ENCODE data around the gene PLXNA2.

PLXNA2 gene

DNA sequence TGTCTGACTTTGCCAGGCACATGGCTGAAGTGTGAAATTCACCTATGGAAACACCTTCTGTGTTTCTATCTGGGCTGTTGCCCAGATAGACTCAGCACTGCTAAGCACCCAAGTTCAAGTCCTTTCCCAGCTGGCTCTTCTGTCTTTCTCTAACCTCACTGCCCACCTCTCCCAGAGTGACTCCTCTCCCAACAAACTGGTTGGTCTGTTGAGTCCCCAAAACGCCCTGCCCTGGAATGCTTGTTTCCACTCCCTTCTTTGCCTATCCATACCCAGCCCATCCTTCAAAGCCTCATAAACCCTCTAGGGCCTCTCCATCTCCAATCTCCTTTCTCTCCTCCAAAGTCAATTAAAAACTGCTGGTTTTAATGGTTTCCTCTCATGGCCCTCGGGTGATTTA is 15.6 kb downstream of the PLXNA2 start:
- H3K4me1 ChIP-seq (ENCODE audit: control insufficient read depth in 1 of 2, insufficient read depth in 2 of 2, low read length in 2 of 2): peaks cover 22 to 63% of the 10 kb centered on the region in 2 donors
- no peaks in the 10 kb centered on the region for H3K36me3 ChIP-seq (ENCODE audit: control insufficient read depth in 1 of 2, insufficient read depth in 2 of 2, low read length in 2 of 2)
- H3K27ac ChIP-seq (ENCODE audit: low read length): peak overlapping the region; percentile 28
- H3K4me3 ChIP-seq (ENCODE audit: low read depth in 1 of 2, low read length in 2 of 2): no peak overlapping the region
- H3K9me3 ChIP-seq (ENCODE audit: control insufficient read depth in 1 of 2, low read length in 2 of 2): no peaks in the 10 kb centered on the region
- no peaks in the 10 kb centered on the region for H3K27me3 ChIP-seq (ENCODE audit: low read depth, low read length)

DNA sequence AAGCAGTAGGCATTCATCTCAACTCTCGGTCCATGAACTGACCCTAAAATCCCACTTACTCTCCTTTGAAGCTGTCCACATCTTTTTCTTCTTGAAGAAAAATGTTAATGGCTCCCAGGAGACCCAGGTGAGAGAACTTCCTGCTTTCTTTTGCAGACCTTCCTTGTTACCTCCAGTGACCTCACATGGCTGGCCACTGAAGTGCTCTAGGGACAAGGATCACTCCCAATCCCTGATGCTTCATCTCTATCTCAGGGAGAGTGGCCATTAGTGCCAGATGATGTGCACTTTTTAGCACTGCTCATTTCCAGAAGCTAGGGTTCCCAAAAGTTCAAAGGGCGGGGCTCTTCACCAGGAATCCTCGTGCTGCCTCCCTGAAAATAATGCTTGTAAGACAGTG is 16.2 kb downstream of the PLXNA2 start:
- Histone ChIP-seq H3K9me3 (ENCODE audit: control insufficient read depth in 1 of 2, low read length in 2 of 2) (no peaks in the 10 kb centered on the region), H3K27me3 (ENCODE audit: low read depth, low read length) (no peaks in the 10 kb centered on the region), H3K27ac (ENCODE audit: low read length) (peak overlapping the region; percentile 28), H3K4me1 (ENCODE audit: control insufficient read depth in 1 of 2, insufficient read depth in 2 of 2, low read length in 2 of 2) (peaks cover 22 to 58% of the 10 kb centered on the region in 2 donors), H3K4me3 (ENCODE audit: low read depth in 1 of 2, low read length in 2 of 2) (no peak overlapping the region), H3K36me3 (ENCODE audit: control insufficient read depth in 1 of 2, insufficient read depth in 2 of 2, low read length in 2 of 2) (no peaks in the 10 kb centered on the region)

DNA sequence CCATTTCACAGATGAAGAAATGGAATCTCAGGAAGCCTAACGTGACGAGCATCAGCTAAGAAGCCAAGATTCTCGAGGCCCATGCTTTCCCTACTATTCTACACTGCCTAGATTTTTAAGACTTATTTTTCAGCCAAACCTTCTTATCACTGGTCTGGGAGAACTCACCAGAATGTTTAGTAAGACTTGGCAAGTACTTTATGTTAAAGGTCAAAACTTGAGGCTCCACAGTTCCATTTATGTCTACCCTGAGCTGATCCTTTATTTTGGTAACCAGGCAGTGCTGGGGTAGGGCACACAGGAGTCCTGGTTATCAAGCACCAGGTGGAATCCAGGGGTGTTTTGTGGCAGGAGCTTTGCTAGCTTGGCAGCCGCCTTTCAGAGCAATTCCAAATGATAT is 16.8 kb downstream of the PLXNA2 start:
- Histone ChIP-seq H3K9me3 (ENCODE audit: control insufficient read depth in 1 of 2, low read length in 2 of 2) (no peaks in the 10 kb centered on the region), H3K36me3 (ENCODE audit: control insufficient read depth in 1 of 2, insufficient read depth in 2 of 2, low read length in 2 of 2) (no peaks in the 10 kb centered on the region), H3K4me3 (ENCODE audit: low read depth in 1 of 2, low read length in 2 of 2) (no peak overlapping the region), H3K27me3 (ENCODE audit: low read depth, low read length) (no peaks in the 10 kb centered on the region), H3K4me1 (ENCODE audit: control insufficient read depth in 1 of 2, insufficient read depth in 2 of 2, low read length in 2 of 2) (peaks cover 22 to 51% of the 10 kb centered on the region in 2 donors), H3K27ac (ENCODE audit: low read length) (peak overlapping the region; percentile 28)

DNA sequence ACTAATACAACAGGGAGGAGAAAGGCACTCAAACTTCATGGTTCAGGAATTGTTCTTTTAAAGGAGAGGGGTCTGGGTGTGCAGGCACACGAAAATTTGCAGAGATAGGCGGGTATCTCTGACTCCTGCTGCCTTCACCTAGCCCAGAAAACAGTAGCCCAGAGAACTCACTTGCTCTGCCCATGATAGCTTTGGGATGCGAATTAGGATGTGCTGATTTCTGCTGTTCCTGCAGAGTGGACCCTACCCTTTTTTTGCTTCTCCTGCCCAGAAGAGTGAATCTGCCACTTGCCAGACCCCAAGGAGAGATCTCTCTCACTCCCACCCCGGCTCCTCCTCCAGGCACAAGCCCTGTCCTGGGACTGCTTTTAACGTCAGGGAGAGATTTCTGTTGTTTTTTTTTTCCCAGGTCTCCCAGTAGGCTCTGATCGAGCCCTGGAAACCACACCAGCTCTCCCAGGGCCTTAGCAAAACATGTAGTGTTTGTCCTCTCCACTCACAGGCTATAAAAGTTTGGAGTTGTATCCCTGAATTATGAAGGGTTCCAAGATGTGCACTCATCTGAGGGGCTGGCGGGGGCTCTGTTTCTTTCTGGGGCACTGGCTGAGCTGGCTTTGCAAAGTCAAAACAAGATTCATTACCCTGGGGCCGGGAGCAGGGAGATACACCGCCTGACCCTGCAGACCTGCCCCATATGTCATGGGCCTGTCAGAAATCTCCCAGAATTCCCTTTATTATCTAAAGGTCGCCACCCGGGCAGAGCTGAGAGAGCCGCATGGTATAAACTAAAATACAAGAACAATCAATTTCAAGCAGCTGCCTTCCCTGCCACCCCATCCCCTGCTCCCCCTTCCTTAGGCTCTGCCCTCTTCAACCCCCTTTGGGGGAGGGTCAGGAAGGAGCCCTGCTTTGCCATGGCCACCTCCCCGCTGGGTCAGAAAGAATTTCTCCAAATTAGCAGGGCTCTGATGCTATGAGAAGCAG is 17.9 kb downstream of the PLXNA2 start:
- H3K4me3 ChIP-seq (ENCODE audit: low read depth in 1 of 2, low read length in 2 of 2): no peak overlapping the region
- no peaks in the 10 kb centered on the region for H3K9me3 ChIP-seq (ENCODE audit: control insufficient read depth in 1 of 2, low read length in 2 of 2)
- H3K4me1 ChIP-seq (ENCODE audit: control insufficient read depth in 1 of 2, insufficient read depth in 2 of 2, low read length in 2 of 2): peaks cover 22 to 43% of the 10 kb centered on the region in 2 donors
- H3K27me3 ChIP-seq (ENCODE audit: low read depth, low read length): no peaks in the 10 kb centered on the region
- peak overlapping the region; percentile 58 for H3K27ac ChIP-seq (ENCODE audit: low read length)
- no peaks in the 10 kb centered on the region for H3K36me3 ChIP-seq (ENCODE audit: control insufficient read depth in 1 of 2, insufficient read depth in 2 of 2, low read length in 2 of 2)

DNA sequence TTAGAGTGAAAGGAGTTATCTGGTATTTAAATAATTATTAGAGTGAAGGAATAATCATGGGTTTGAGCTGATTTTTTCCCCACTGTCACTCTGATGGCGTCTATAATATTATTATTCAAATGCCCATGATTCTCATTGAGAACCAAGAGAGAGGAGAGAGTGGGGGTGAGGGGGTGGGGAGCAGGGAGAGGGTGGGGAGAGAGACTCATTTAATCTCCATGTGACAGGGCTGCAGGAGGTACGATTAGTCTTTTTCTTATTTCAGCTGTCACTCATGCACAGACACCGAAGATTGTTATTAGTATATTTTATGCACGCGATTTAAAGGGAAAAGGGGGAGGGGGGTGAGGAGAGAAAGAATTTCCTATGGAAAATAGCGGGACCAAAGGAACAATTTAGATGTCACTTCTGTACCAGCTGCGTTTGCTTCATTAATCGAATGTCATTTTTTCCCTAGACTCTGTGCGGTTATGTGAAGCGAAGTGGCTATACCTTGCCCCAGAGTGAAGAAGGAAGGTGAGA is 19.9 kb downstream of the PLXNA2 start:
- H3K4me3 ChIP-seq (ENCODE audit: low read depth in 1 of 2, low read length in 2 of 2): no peak overlapping the region
- H3K36me3 ChIP-seq (ENCODE audit: control insufficient read depth in 1 of 2, insufficient read depth in 2 of 2, low read length in 2 of 2): no peaks in the 10 kb centered on the region
- H3K27ac ChIP-seq (ENCODE audit: low read length): no peak overlapping the region
- no peaks in the 10 kb centered on the region for H3K27me3 ChIP-seq (ENCODE audit: low read depth, low read length)
- H3K4me1 ChIP-seq (ENCODE audit: control insufficient read depth in 1 of 2, insufficient read depth in 2 of 2, low read length in 2 of 2): peaks cover 28 to 50% of the 10 kb centered on the region in 2 donors
- no peaks in the 10 kb centered on the region for H3K9me3 ChIP-seq (ENCODE audit: control insufficient read depth in 1 of 2, low read length in 2 of 2)

DNA sequence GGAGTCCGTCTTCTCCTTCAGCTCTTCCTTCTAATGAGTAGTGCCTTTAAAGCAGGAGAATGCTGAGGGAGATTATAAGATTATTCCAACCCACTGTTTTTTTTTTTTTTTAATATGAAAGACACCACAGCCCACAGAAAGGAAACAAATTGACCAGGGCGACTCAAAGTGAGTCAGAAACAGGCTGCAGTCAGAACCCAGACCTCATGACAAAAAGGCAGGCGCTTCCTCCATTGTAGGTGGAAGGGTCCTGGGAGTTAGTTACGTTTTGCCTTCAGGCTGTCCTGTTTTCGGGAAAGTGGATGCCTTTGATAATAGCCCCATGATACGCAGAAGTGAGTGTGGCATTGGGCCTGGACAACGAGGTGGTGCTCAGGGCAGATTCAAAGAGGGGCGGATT is 21.0 kb downstream of the PLXNA2 start:
- Histone ChIP-seq H3K36me3 (ENCODE audit: control insufficient read depth in 1 of 2, insufficient read depth in 2 of 2, low read length in 2 of 2) (no peaks in the 10 kb centered on the region), H3K9me3 (ENCODE audit: control insufficient read depth in 1 of 2, low read length in 2 of 2) (no peaks in the 10 kb centered on the region), H3K27me3 (ENCODE audit: low read depth, low read length) (no peaks in the 10 kb centered on the region), H3K4me3 (ENCODE audit: low read depth in 1 of 2, low read length in 2 of 2) (no peak overlapping the region), H3K4me1 (ENCODE audit: control insufficient read depth in 1 of 2, insufficient read depth in 2 of 2, low read length in 2 of 2) (peaks cover 31 to 54% of the 10 kb centered on the region in 2 donors), H3K27ac (ENCODE audit: low read length) (peak overlapping the region; percentile 1)

DNA sequence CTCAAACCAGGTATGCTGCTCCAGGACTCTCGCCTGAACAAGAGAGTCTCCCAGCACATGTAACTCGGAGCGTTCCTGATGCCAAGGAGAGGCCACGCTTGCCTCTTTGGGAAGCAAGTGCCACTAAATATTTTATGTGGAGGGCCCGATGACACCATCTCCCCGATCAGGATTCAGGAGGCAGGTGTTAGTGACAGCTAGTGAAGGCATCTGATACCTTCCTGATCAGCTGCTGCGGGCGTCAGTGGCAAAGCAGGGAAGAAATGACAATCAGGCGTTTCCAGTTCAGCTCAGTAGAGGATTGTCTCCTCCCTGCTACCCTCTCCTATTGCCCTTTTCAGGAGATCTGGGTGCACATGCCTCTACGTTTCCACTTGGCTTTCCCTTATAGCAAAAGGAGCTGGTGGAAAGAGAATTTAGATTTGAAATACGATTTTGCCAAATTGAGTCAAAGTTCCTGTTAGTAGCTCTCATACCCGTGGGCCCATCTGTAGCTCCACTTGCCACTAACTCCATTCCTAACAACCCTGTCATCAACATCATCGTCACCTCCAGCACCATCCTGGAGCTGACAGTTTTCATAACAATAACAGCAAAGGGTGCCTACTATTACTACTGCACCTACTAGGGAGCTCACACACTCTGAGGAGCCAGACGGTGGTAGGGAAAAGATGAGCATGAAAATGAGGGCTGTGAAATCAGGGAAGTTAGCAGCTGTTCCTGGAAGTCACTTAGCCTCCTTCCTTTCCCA is 21.6 kb downstream of the PLXNA2 start:
- Histone ChIP-seq H3K4me1 (ENCODE audit: control insufficient read depth in 1 of 2, insufficient read depth in 2 of 2, low read length in 2 of 2) (peaks cover 25 to 54% of the 10 kb centered on the region in 2 donors), H3K9me3 (ENCODE audit: control insufficient read depth in 1 of 2, low read length in 2 of 2) (no peaks in the 10 kb centered on the region), H3K36me3 (ENCODE audit: control insufficient read depth in 1 of 2, insufficient read depth in 2 of 2, low read length in 2 of 2) (no peaks in the 10 kb centered on the region), H3K27me3 (ENCODE audit: low read depth, low read length) (no peaks in the 10 kb centered on the region), H3K27ac (ENCODE audit: low read length) (peak overlapping the region; percentile 1), H3K4me3 (ENCODE audit: low read depth in 1 of 2, low read length in 2 of 2) (no peak overlapping the region)

DNA sequence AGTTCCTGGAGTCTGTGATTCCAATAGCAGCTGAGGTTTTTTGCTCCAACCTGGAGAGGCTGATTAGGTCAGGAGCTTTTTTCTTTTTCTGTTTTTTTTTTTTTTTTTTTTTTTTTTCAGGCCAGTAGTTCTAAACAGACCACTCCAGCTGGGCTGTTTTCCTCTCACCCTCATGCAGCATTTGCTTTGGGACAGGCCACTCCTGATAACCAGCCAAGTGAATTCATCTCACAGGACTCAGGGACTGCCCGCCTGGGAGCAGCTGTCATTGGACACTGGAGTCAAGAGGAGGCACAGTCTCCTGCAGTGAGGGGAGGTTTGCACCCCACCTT is 22.9 kb downstream of the PLXNA2 start:
- Histone ChIP-seq H3K27me3 (ENCODE audit: low read depth, low read length) (no peaks in the 10 kb centered on the region), H3K4me1 (ENCODE audit: control insufficient read depth in 1 of 2, insufficient read depth in 2 of 2, low read length in 2 of 2) (peaks cover 17 to 50% of the 10 kb centered on the region in 2 donors), H3K4me3 (ENCODE audit: low read depth in 1 of 2, low read length in 2 of 2) (no peak overlapping the region)

DNA sequence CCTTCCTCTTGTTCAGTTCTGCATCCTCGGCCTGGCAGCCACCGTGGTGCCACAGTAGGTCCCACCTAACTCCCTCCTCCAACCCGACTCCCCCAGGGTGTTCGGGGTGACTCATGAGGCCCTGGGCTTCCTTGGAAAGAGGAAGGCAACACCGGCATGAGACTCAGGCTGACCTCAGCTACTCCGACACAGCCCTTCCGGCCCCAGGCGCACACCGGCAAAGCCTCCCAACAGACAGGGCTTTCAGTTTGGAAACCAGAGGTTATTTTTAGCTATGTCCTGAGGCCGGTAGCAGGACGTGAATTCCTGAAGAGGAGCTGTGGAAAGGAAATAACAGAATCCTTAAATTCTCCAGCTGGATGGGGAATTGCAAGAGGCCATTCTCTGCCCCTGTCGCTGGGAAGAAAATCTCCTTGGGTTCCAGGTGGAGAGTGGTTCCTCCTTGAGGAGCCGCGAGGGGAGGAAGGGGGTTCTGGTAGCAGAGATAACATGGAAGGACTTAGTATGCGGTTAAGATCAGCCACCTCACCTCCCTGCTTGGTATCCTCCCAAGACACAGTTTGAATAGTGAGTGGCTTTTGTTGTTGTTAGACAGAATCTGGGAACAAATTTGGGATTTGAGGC is 24.4 kb downstream of the PLXNA2 start:
- Histone ChIP-seq H3K27ac (ENCODE audit: low read length) (peak overlapping the region; percentile 67), H3K9me3 (ENCODE audit: control insufficient read depth in 1 of 2, low read length in 2 of 2) (no peaks in the 10 kb centered on the region), H3K4me3 (ENCODE audit: low read depth in 1 of 2, low read length in 2 of 2) (no peak overlapping the region), H3K4me1 (ENCODE audit: control insufficient read depth in 1 of 2, insufficient read depth in 2 of 2, low read length in 2 of 2) (peaks cover 13 to 49% of the 10 kb centered on the region in 2 donors), H3K27me3 (ENCODE audit: low read depth, low read length) (no peaks in the 10 kb centered on the region), H3K36me3 (ENCODE audit: control insufficient read depth in 1 of 2, insufficient read depth in 2 of 2, low read length in 2 of 2) (peaks cover 9 to 12% of the 10 kb centered on the region in 2 donors)

More for the DNA sequence above, 22.9 kb downstream of the PLXNA2 start:
- Histone ChIP-seq H3K27ac (ENCODE audit: low read length) (peak overlapping the region; percentile 34), H3K36me3 (ENCODE audit: control insufficient read depth in 1 of 2, insufficient read depth in 2 of 2, low read length in 2 of 2) (peaks cover 4 to 11% of the 10 kb centered on the region in 2 donors), H3K9me3 (ENCODE audit: control insufficient read depth in 1 of 2, low read length in 2 of 2) (no peaks in the 10 kb centered on the region)

DNA sequence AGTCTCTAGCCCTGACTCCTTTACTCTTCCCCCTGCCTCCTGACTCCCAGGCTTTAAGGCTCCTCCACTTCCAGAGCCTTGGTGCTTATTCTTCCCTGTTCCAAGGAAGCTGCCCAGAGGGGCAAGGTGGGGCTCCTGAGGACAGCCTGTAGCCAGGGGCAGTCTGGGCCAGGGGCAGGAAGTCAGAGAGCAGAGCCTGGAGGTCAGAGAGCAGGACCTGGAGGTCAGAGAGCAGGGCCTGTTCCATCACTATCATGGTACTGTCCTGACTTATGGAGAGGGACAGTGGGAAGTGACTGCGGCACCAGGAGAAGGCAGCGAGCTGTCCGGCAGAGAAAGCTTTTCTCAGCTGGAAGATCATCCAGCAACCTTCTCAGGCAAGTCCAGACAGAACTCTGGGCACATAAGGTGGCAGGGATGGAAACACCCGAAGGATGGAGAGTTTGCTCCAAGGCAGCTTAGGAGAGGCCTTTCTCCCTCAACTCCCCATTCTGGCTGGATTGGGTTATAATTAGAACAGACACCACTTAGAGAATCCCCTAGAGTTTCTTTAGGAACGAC is 25.0 kb downstream of the PLXNA2 start:
- no peak overlapping the region for H3K4me3 ChIP-seq (ENCODE audit: low read depth in 1 of 2, low read length in 2 of 2)

More for the DNA sequence above, 25.0 kb downstream of the PLXNA2 start:
- Histone ChIP-seq H3K9me3 (ENCODE audit: control insufficient read depth in 1 of 2, low read length in 2 of 2) (no peaks in the 10 kb centered on the region), H3K27me3 (ENCODE audit: low read depth, low read length) (no peaks in the 10 kb centered on the region), H3K4me1 (ENCODE audit: control insufficient read depth in 1 of 2, insufficient read depth in 2 of 2, low read length in 2 of 2) (peaks cover 13 to 49% of the 10 kb centered on the region in 2 donors), H3K36me3 (ENCODE audit: control insufficient read depth in 1 of 2, insufficient read depth in 2 of 2, low read length in 2 of 2) (peaks cover 9 to 12% of the 10 kb centered on the region in 2 donors), H3K27ac (ENCODE audit: low read length) (peak overlapping the region; percentile 62)
